DND-41 (cell line): ENCODE results near the gene GSTO1.

Experiments used
- ATAC-seq: fragments of 200-7000 bp; cut with Tn5 transposase; 3 replicates; pipeline ENCODE4 v1.9.1; 2021; ENCODE audit warnings: low read depth; ENCODE audit not compliant: insufficient read depth
- DNase-seq: peaks from one replicate; pipeline ENCODE4 v3.0.0-alpha.2; 2020
- H2AFZ ChIP-seq: 2 replicates; pipeline ENCODE4 v1.6.0; 2012; ENCODE audit warnings: low read depth, low read length
- H3K27ac ChIP-seq: 2 replicates; pipeline ENCODE4 v1.5.1; 2012; ENCODE audit warnings: low read length, inconsistent platforms
- H3K27me3 ChIP-seq: fragments of 200-600 bp; sonication (generic); 2 replicates; pipeline ENCODE4 v1.6.0; 2012; ENCODE audit warnings: low read length, mild to moderate bottlenecking, inconsistent platforms; ENCODE audit not compliant: insufficient read depth, poor library complexity
- H3K36me3 ChIP-seq: 2 replicates; pipeline ENCODE4 v1.5.1; 2012; ENCODE audit warnings: low read length, inconsistent platforms; ENCODE audit not compliant: insufficient read depth
- H3K4me1 ChIP-seq: 2 replicates; pipeline ENCODE4 v1.5.1; 2012; ENCODE audit warnings: mild to moderate bottlenecking, low read length; ENCODE audit not compliant: insufficient read depth
- H3K4me2 ChIP-seq: 2 replicates; pipeline ENCODE4 v1.6.0; 2012; ENCODE audit warnings: mild to moderate bottlenecking, moderate library complexity, low read length, inconsistent platforms; ENCODE audit not compliant: insufficient read depth
- H3K4me3 ChIP-seq, 2 experiments: fragments of 200-600 bp in 1 of 2; shearing (Covaris generic) in 1 of 2; 2 replicates each; pipeline ENCODE4 v1.5.1; 2012 to 2016; ENCODE audit warnings: inconsistent platforms in 2 of 2, low read length in 2 of 2, mild to moderate bottlenecking in 2 of 2, low read depth in 1 of 2, moderate library complexity in 1 of 2
- H3K79me2 ChIP-seq: 2 replicates; pipeline ENCODE4 v1.6.0; 2012; ENCODE audit warnings: low read length, inconsistent platforms; ENCODE audit not compliant: insufficient read depth
- H3K9ac ChIP-seq: 2 replicates; pipeline ENCODE4 v1.6.0; 2012; ENCODE audit warnings: low read depth, mild to moderate bottlenecking, inconsistent platforms, low read length, moderate library complexity
- H3K9me3 ChIP-seq: 2 replicates; pipeline ENCODE4 v1.5.1; 2012; ENCODE audit warnings: low read length, moderate library complexity, mild to moderate bottlenecking, inconsistent platforms; ENCODE audit not compliant: insufficient read depth, severe bottlenecking
- H4K20me1 ChIP-seq: 2 replicates; pipeline ENCODE4 v1.6.0; 2012; ENCODE audit warnings: low read length; ENCODE audit not compliant: insufficient read depth
- EZH2 ChIP-seq: IDR thresholded peaks from 3 replicates; pipeline ENCODE4 v1.6.1; 2012; ENCODE audit warnings: borderline replicate concordance, low read depth, mild to moderate bottlenecking, moderate library complexity, low read length, inconsistent platforms; ENCODE audit not compliant: severe bottlenecking
- TF ChIP-seq, protein P1 (sequence below): IDR thresholded peaks from 2 replicates; pipeline ENCODE4 v1.5.1; 2012; ENCODE audit warnings: borderline replicate concordance, low read length, moderate library complexity, mild to moderate bottlenecking; ENCODE audit not compliant: poor library complexity, severe bottlenecking; ENCODE audit errors: extremely low read depth

GSTO1 gene

DNA sequence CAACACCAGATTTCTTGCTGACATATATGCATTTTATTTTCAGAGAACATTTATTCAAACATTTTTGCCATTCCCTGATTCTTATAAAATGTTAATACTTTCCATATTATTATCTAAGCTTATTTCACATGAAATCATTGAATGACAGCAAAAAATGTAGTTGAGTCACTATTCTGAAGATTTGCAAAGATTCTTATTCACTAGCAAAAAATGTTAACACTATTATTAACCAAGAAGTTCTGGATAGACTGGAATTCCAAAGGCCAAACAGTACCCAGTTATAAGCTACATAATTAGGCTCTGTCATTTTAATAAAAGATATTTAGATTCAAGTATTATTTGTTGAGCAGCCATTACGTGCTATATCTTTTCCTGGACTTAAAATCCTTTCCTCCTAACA is 18.6 kb downstream of the GSTO1 start:
- peaks cover 18% of the 10 kb centered on the region for H3K27me3 ChIP-seq
- DNase-seq: no peak
- H3K4me3 ChIP-seq: no peak overlapping the region
- no peak overlapping the region for H2AFZ ChIP-seq
- H3K79me2 ChIP-seq: peaks cover 3% of the 10 kb centered on the region
- H3K9ac ChIP-seq: no peak overlapping the region
- H3K9me3 ChIP-seq: no peaks in the 10 kb centered on the region
- TF ChIP-seq, protein P1, sequence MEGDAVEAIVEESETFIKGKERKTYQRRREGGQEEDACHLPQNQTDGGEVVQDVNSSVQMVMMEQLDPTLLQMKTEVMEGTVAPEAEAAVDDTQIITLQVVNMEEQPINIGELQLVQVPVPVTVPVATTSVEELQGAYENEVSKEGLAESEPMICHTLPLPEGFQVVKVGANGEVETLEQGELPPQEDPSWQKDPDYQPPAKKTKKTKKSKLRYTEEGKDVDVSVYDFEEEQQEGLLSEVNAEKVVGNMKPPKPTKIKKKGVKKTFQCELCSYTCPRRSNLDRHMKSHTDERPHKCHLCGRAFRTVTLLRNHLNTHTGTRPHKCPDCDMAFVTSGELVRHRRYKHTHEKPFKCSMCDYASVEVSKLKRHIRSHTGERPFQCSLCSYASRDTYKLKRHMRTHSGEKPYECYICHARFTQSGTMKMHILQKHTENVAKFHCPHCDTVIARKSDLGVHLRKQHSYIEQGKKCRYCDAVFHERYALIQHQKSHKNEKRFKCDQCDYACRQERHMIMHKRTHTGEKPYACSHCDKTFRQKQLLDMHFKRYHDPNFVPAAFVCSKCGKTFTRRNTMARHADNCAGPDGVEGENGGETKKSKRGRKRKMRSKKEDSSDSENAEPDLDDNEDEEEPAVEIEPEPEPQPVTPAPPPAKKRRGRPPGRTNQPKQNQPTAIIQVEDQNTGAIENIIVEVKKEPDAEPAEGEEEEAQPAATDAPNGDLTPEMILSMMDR: no peak
- TF ChIP-seq EZH2: no peak
- H3K4me2 ChIP-seq: no peak overlapping the region
- peaks cover 4% of the 10 kb centered on the region for H3K36me3 ChIP-seq
- H4K20me1 ChIP-seq: no peaks in the 10 kb centered on the region
- ATAC-seq: no peak
- peaks cover 10% of the 10 kb centered on the region for H3K4me1 ChIP-seq
- H3K27ac ChIP-seq: no peak overlapping the region

DNA sequence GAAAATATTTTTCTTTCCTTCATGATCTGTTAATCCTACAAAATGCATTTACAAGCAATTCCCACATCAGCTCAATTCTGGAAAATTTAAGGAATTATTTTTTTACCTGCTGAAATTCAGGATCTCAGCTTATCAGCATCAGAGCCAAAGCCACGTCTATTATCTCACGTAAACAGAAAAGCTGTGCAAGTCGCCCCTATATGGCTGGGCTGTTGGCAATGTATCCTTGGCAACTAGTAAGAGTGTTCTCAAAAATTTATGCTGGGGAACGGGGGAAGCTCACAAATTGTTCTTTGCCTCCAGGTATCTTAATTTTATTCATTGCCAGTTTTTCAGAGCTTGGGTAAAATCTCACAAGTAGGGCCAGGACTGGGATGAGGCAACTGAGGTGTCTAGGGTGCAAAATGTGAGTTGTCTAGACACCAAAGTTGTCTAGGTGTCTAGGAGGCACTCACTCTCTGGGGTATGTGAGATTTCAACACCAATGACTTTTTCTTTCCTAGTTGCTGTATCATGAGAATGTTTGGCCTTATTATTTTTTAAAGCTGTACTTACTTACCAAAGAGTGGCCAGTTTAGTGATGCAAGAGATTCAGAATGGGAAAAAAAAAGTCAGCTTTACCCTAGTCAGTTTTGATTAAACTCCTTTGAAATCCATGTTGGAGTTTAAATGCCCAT is 19.3 kb downstream of the GSTO1 start:
- Histone ChIP-seq H3K4me3 (no peak overlapping the region), H3K4me1 (peaks cover 7% of the 10 kb centered on the region), H4K20me1 (no peaks in the 10 kb centered on the region), H3K36me3 (no peaks in the 10 kb centered on the region), H3K27me3 (peaks cover 18% of the 10 kb centered on the region), H2AFZ (no peak overlapping the region), H3K9me3 (no peaks in the 10 kb centered on the region), H3K9ac (no peak overlapping the region), H3K4me2 (no peak overlapping the region), H3K79me2 (no peaks in the 10 kb centered on the region), H3K27ac (no peak overlapping the region)
- DNase-seq (no peak), ATAC-seq (no peak)
- no peak for TF ChIP-seq EZH2
- TF ChIP-seq, protein P1: no peak

DNA sequence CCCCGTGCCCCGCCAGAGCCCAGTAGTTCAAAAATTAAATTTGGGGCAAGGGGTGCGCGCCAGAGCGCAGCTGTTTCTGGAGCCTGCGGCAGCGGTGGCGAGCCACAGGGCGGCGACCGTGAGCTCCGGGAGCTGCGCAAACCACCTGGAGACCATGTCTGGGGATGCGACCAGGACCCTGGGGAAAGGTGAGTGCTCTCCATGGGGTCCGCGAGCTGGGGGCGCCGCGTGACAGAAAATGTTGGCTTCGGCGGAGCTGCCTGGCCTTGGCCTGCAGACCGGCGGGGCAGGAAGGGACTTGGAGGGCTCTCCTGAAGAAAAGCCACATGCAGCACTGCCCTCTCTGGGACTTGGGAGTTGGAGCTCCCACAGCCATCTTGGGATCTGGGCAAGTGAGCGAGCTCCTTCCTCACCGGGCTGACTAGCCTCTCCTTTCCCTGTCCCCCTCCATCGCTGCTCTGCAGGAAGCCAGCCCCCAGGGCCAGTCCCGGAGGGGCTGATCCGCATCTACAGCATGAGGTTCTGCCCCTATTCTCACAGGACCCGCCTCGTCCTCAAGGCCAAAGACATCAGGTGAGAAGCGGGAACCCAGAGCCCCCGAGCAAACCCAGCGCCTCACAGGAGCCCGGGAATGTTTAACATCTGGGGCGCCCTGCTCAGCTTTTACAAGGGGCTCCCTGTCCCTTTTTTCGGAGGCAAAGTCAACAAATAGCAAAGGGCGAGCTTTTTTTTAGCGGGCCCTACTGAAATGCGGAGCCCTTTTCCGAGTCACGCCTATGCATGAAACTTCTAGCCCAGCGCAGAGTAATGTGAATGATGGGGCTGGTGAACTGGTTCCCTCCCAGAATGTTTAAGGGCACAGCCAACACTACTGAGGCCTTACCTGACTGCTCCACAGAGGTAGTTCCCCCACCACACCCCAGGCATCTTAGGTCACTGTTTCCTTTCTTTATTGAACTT is 20.4 kb downstream of the GSTO1 start:
- Histone ChIP-seq H3K4me3 (no peak overlapping the region), H3K9ac (no peak overlapping the region)
- ATAC-seq: peak; percentile 68

More for the DNA sequence above, 20.4 kb downstream of the GSTO1 start:
- H3K36me3 ChIP-seq: no peaks in the 10 kb centered on the region
- no peaks in the 10 kb centered on the region for H3K4me1 ChIP-seq
- no peak for DNase-seq
- TF ChIP-seq, protein P1: peak; percentile 33
- no peak for TF ChIP-seq EZH2
- H3K9me3 ChIP-seq: no peaks in the 10 kb centered on the region
- peaks cover 18% of the 10 kb centered on the region for H3K27me3 ChIP-seq
- no peak overlapping the region for H2AFZ ChIP-seq
- H3K4me2 ChIP-seq: no peak overlapping the region
- H4K20me1 ChIP-seq: no peaks in the 10 kb centered on the region
- H3K79me2 ChIP-seq: no peaks in the 10 kb centered on the region
- no peak overlapping the region for H3K27ac ChIP-seq
